GM23338 (cell line): Measurements from ENCODE around the gene SSTR5.

ENCODE experiments used
- CTCF ChIP-seq, 2 experiments: fragments of 200-600 bp in 1 of 2; sonication (generic) in 1 of 2; conservative IDR thresholded peaks; 2 replicates each; pipeline versions ENCODE4 v1.5.1 to v1.6.1; 2016 to 2017; ENCODE audit warnings: antibody characterized with exemption in 2 of 2, low read depth in 2 of 2, mild to moderate bottlenecking in 2 of 2, moderate library complexity in 1 of 2
- JUNB ChIP-seq: IDR thresholded peaks from one replicate; pipeline ENCODE4 v1.6.1; 2016; ENCODE audit warnings: antibody characterized with exemption; ENCODE audit not compliant: unreplicated experiment

- no peak for TF ChIP-seq CTCF (conservative IDR thresholded peaks at IDR 0.05; ENCODE audit: low read depth in 2 of 2)
- no peak for TF ChIP-seq JUNB
These were observed 14.3 kb upstream of the SSTR5 start for GRCh38 chr16:1058216-1058615.
